Stimulated activated CD4-positive, alpha-beta T cell treated with anti-CD3 and anti-CD28 coated beads, Interleukin-2, amount 100 ng/mL, for 4 hours (primary cell): Measurements from ENCODE around the gene TMEM116.
"Not testable (repeated sequence)": the region's sequence is repeated elsewhere in the genome, so short reads cannot be mapped to it uniquely, and the experiment has no call there.

ENCODE experiments used
- DNase-seq: peaks from one replicate; pipeline ENCODE4 v3.0.0-alpha.2; 2020; ENCODE audit warnings: low read depth

TMEM116 gene

GRCh38 chr12:112009596-112009995 lies 3.4 kb downstream of the TMEM116 start:
- not testable (repeated sequence) for DNase-seq

GRCh38 chr12:112008918-112009317 lies 4.0 kb downstream of the TMEM116 start:
- DNase-seq: no peak

- DNase-seq: no peak
These were observed 5.0 kb downstream of the TMEM116 start for GRCh38 chr12:112007945-112008344.

- DNase-seq: no peak
These were observed 7.3 kb downstream of the TMEM116 start for GRCh38 chr12:112005419-112006395.

- no peak for DNase-seq
These were observed 8.9 kb downstream of the TMEM116 start for GRCh38 chr12:112004041-112004440.

- no peak for DNase-seq
These were observed 11.4 kb downstream of the TMEM116 start for GRCh38 chr12:112001576-112001975.

GRCh38 chr12:112000820-112001219 lies 12.1 kb downstream of the TMEM116 start:
- no peak for DNase-seq

GRCh38 chr12:111999129-111999528 lies 13.8 kb downstream of the TMEM116 start:
- DNase-seq: not testable (repeated sequence)

- DNase-seq: no peak
These were observed 14.9 kb downstream of the TMEM116 start for GRCh38 chr12:111998015-111998414.

- no peak for DNase-seq
These were observed 15.7 kb downstream of the TMEM116 start for GRCh38 chr12:111997300-111997699.

- DNase-seq: no peak
These were observed 17.0 kb downstream of the TMEM116 start for GRCh38 chr12:111995782-111996480.

- not testable (repeated sequence) for DNase-seq
These were observed 18.5 kb downstream of the TMEM116 start for GRCh38 chr12:111994211-111995111.

- DNase-seq: no peak
These were observed 19.4 kb downstream of the TMEM116 start for GRCh38 chr12:111993292-111994150.

GRCh38 chr12:111992464-111992863 lies 20.5 kb downstream of the TMEM116 start:
- no peak for DNase-seq

- no peak for DNase-seq
These were observed 21.0 kb downstream of the TMEM116 start for GRCh38 chr12:111991946-111992345.

- no peak for DNase-seq
These were observed 21.4 kb downstream of the TMEM116 start for GRCh38 chr12:111991535-111991934.

- DNase-seq: no peak
These were observed 28.1 kb downstream of the TMEM116 start for GRCh38 chr12:111984820-111985219.

- DNase-seq: no peak
These were observed 31.0 kb downstream of the TMEM116 start for GRCh38 chr12:111981987-111982386.

- DNase-seq: no peak
These were observed 32.4 kb downstream of the TMEM116 start for GRCh38 chr12:111980598-111980997.

- DNase-seq: no peak
These were observed 34.4 kb downstream of the TMEM116 start for GRCh38 chr12:111978545-111978944.

GRCh38 chr12:111976860-111977259 lies 36.1 kb downstream of the TMEM116 start:
- no peak for DNase-seq
